Lower leg skin (tissue), 3 donors: ENCODE data around the gene ENTPD7.

Source experiments
- POLR2A ChIP-seq, 2 donors: fragments of 450-650 bp; IDR thresholded peaks; one replicate each; pipeline ENCODE4 v1.6.1; 2016 to 2017; ENCODE audit warnings: antibody characterized with exemption in 2 of 2, mild to moderate bottlenecking in 1 of 2, moderate library complexity in 1 of 2
- TF ChIP-seq, protein P1 (sequence below), 3 donors: fragments of 450-650 bp; IDR thresholded peaks; one replicate each; pipeline ENCODE4 v1.5.1; 2016; ENCODE audit warnings: antibody characterized with exemption in 3 of 3, mild to moderate bottlenecking in 3 of 3, moderate library complexity in 2 of 3

DNA sequence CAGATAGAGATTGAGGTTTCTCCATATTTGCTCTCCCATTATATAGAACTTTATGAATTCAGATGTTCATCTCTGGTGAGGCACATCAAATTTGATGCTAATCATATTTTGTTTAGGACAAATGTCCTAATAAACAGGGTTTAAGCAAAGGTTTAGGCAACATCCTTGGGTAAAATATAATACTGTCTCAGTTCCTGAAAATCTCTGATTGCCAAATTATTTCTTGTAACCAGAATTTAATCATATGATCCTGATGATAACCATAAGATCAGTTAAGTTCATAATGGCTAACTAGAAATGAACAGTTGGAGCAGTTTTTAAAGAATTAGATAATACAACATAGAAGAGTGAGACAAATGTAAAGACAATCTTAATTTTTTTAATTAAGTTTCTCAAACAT is 91.3 kb downstream of the ENTPD7 start:
- no peak for TF ChIP-seq POLR2A (IDR thresholded peaks at IDR 0.05)
- TF ChIP-seq, protein P1, sequence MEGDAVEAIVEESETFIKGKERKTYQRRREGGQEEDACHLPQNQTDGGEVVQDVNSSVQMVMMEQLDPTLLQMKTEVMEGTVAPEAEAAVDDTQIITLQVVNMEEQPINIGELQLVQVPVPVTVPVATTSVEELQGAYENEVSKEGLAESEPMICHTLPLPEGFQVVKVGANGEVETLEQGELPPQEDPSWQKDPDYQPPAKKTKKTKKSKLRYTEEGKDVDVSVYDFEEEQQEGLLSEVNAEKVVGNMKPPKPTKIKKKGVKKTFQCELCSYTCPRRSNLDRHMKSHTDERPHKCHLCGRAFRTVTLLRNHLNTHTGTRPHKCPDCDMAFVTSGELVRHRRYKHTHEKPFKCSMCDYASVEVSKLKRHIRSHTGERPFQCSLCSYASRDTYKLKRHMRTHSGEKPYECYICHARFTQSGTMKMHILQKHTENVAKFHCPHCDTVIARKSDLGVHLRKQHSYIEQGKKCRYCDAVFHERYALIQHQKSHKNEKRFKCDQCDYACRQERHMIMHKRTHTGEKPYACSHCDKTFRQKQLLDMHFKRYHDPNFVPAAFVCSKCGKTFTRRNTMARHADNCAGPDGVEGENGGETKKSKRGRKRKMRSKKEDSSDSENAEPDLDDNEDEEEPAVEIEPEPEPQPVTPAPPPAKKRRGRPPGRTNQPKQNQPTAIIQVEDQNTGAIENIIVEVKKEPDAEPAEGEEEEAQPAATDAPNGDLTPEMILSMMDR (IDR thresholded peaks at IDR 0.05), result no peak
